OCI-LY1 (cell line): ENCODE measurements around the gene VWA2.

Experiments
- CTCF ChIP-seq: fragments of 200-600 bp; sonication (generic), shearing (Covaris generic); IDR thresholded peaks from 2 replicates; pipeline ENCODE4 v1.5.1; 2017; ENCODE audit warnings: mild to moderate bottlenecking, antibody characterized with exemption, low read length, moderate library complexity, mixed read lengths
- EZH2 ChIP-seq: fragments of 200-600 bp; sonication (generic), shearing (Covaris generic); IDR thresholded peaks from 2 replicates; pipeline ENCODE4 v1.8.0; 2017; ENCODE audit warnings: borderline replicate concordance, mixed run types, mild to moderate bottlenecking, antibody characterized with exemption, low read length, moderate library complexity, mixed read lengths

GRCh38 chr10:114305521-114305925 lies 66.5 kb downstream of the VWA2 start:
- TF ChIP-seq CTCF, result no peak
- no peak for TF ChIP-seq EZH2
